ENCODE measurements around the gene POLR1E. TPM values are rescaled to one million over a fixed set of nuclear protein-coding genes. Genes with fewer than 3 reads are reported as not detected.

The POLR1E gene
- total and polyA plus RNA-seq, 9 of the 15 experiments (the other 6 are each of a cell fraction or from before 2014, with no cell fraction given): 18.9 to 102 (median 74.4) TPM

DNA sequence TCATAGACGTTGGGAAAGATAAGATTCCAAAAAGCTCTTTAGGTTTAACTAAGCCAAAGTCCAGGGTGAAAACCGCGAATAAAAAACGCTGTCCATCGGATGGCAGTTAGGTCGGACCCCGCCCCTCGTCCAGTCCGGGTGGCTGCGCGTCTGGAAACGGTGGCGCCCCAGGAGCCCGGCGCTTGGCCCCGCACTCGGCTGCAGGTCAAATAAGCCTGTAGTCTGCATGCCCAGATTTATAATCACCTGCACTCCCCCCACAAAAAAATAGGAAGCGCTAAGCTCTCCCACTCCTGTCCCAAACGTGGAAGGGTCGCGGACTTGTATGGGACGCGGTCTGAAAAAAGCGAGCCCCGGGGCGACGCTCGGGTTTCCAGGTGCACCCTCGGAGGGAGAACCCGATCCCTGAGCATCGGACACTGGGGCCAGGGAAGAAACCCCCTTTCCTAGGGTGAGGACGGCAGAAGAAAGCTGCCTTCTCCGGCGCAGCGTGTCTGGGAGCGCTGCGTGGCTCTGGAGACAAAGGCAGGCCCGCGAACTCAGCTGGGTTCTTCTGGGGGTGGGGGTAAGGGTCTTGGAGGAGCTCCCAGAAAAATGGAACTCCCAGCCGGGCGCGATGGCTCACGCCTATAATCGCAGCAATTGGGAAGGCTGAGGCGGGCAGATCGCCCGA lies 19.6 kb upstream of the POLR1E start (continued):
- TF ChIP-seq GTF2A2 (tag; IDR thresholded peaks at IDR 0.05) (no peak), CTCFL (IDR thresholded peaks at IDR 0.05; ENCODE audit: borderline replicate concordance, insufficient read depth, low read depth, low read length, poor library complexity, severe bottlenecking) (no peak), MAFG (tag; conservative IDR thresholded peaks at IDR 0.05) (no peak), DNMT1 (IDR thresholded peaks at IDR 0.05) (no peak), ZKSCAN1 (IDR thresholded peaks at IDR 0.05; ENCODE audit: low read depth, low read length) (no peak), PHF20 (IDR thresholded peaks at IDR 0.05; ENCODE audit: partially characterized antibody) (no peak), SMARCE1 (IDR thresholded peaks at IDR 0.05) (no peak), EZH2 (IDR thresholded peaks at IDR 0.05; ENCODE audit: borderline replicate concordance, low read depth, low read length) (no peak), PRDM10 (IDR thresholded peaks at IDR 0.05; ENCODE audit: partially characterized antibody) (no peak), TEAD2 (tag; IDR thresholded peaks at IDR 0.05) (no peak), KLF10 (CRISPR knock-in tag; IDR thresholded peaks at IDR 0.05) (no peak), PYGO2 (tag; IDR thresholded peaks at IDR 0.05) (no peak), DPF2 (IDR thresholded peaks at IDR 0.05) (0 out of 2 replicates have a peak, but pooled peaks have one; percentile 3), DMBX1 (CRISPR knock-in tag; IDR thresholded peaks at IDR 0.05; ENCODE audit: borderline replicate concordance) (no peak), TBP (optimal IDR thresholded peaks at IDR 0.05; ENCODE audit: low read depth, low read length) (peak; percentile 95), THRAP3 (IDR thresholded peaks at IDR 0.05; ENCODE audit: borderline replicate concordance) (no peak), SNIP1 (IDR thresholded peaks at IDR 0.05; ENCODE audit: low read depth) (peak; percentile 52; the same call in 1 of the 2 replicates), NFIC (IDR thresholded peaks at IDR 0.05) (no peak), FOXK1 (CRISPR knock-in tag; IDR thresholded peaks at IDR 0.05; ENCODE audit: borderline replicate concordance) (no peak; the same call in 1 of the 2 replicates), ZNF121 (CRISPR knock-in tag; conservative IDR thresholded peaks at IDR 0.05) (no peak)
- TF ChIP-seq, protein P1, sequence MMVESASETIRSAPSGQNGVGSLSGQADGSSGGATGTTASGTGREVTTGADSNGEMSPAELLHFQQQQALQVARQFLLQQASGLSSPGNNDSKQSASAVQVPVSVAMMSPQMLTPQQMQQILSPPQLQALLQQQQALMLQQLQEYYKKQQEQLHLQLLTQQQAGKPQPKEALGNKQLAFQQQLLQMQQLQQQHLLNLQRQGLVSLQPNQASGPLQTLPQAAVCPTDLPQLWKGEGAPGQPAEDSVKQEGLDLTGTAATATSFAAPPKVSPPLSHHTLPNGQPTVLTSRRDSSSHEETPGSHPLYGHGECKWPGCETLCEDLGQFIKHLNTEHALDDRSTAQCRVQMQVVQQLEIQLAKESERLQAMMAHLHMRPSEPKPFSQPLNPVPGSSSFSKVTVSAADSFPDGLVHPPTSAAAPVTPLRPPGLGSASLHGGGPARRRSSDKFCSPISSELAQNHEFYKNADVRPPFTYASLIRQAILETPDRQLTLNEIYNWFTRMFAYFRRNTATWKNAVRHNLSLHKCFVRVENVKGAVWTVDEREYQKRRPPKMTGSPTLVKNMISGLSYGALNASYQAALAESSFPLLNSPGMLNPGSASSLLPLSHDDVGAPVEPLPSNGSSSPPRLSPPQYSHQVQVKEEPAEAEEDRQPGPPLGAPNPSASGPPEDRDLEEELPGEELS (CRISPR knock-in tag; IDR thresholded peaks at IDR 0.05; ENCODE audit: borderline replicate concordance): no peak

Data from K562 (cell line).